Fibroblast of lung (primary cell): Measurements from ENCODE around the gene POGZ.

ENCODE experiments used
- EZH2 ChIP-seq: IDR thresholded peaks from 2 replicates; pipeline ENCODE4 v1.5.1; 2012; ENCODE audit warnings: low read length, control low read depth, mild to moderate bottlenecking; ENCODE audit errors: missing control alignments
- TF ChIP-seq, protein P1 (sequence below), 2 donors: IDR thresholded peaks in 1 of 2; conservative IDR thresholded peaks in 1 of 2; 1 replicate in 1 of 2; 2 replicates in 1 of 2; pipeline ENCODE4 v1.5.1; 2011 to 2012; ENCODE audit warnings: low read length in 2 of 2, control low read depth in 1 of 2, inconsistent platforms in 1 of 2, low read depth in 1 of 2, mild to moderate bottlenecking in 1 of 2

- no peak for TF ChIP-seq EZH2
- TF ChIP-seq, protein P1, sequence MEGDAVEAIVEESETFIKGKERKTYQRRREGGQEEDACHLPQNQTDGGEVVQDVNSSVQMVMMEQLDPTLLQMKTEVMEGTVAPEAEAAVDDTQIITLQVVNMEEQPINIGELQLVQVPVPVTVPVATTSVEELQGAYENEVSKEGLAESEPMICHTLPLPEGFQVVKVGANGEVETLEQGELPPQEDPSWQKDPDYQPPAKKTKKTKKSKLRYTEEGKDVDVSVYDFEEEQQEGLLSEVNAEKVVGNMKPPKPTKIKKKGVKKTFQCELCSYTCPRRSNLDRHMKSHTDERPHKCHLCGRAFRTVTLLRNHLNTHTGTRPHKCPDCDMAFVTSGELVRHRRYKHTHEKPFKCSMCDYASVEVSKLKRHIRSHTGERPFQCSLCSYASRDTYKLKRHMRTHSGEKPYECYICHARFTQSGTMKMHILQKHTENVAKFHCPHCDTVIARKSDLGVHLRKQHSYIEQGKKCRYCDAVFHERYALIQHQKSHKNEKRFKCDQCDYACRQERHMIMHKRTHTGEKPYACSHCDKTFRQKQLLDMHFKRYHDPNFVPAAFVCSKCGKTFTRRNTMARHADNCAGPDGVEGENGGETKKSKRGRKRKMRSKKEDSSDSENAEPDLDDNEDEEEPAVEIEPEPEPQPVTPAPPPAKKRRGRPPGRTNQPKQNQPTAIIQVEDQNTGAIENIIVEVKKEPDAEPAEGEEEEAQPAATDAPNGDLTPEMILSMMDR (conservative IDR thresholded peaks at IDR 0.05 in 1 of 2, IDR thresholded peaks at IDR 0.05 in 1 of 2; ENCODE audit: low read depth in 1 of 2, low read length in 2 of 2), result no peak
These were observed 26.5 kb upstream of the POGZ start for GRCh38 chr1:151485685-151486255.
